Activated effector memory CD4-positive, alpha-beta T cell treated with Interleukin-2 at 50 U/mL for 16 hours (primary cell): ENCODE measurements around the gene FKBP4.
"Not testable (repeated sequence)": the region's sequence is repeated elsewhere in the genome, so short reads cannot be mapped to it uniquely, and the experiment has no call there.

Experiments used
- DNase-seq: peaks from one replicate; pipeline ENCODE4 v3.0.0-alpha.2; 2020

FKBP4 gene

GRCh38 chr12:2794736-2795289, at the start of gene FKBP4:
Gene FKBP4 (plus strand): TSS chr12:2794970. CDS start chr12:2795140, 170 bp downstream.
- peak; percentile 83 for DNase-seq

- no peak for DNase-seq
Observed at GRCh38 chr12:2745655-2746054, 49.1 kb upstream of the FKBP4 start.

- DNase-seq = no peak
Observed at GRCh38 chr12:2749580-2749979, 45.2 kb upstream of the FKBP4 start.

- DNase-seq = no peak
Observed at GRCh38 chr12:2750185-2750584, 44.6 kb upstream of the FKBP4 start.

GRCh38 chr12:2751230-2751629, 43.5 kb upstream of the FKBP4 start:
- no peak for DNase-seq

GRCh38 chr12:2751686-2752085, 43.1 kb upstream of the FKBP4 start:
- DNase-seq = no peak

GRCh38 chr12:2752676-2753371, 41.9 kb upstream of the FKBP4 start:
- DNase-seq = peak; percentile 48

GRCh38 chr12:2753536-2753935, 41.2 kb upstream of the FKBP4 start:
- DNase-seq = no peak

- DNase-seq = no peak
Observed at GRCh38 chr12:2754208-2754607, 40.6 kb upstream of the FKBP4 start.

- no peak for DNase-seq
Observed at GRCh38 chr12:2756756-2757155, 38.0 kb upstream of the FKBP4 start.

GRCh38 chr12:2759733-2760132, 35.0 kb upstream of the FKBP4 start:
- DNase-seq = no peak

- DNase-seq = no peak
Observed at GRCh38 chr12:2764398-2764797, 30.4 kb upstream of the FKBP4 start.

- no peak for DNase-seq
Observed at GRCh38 chr12:2765052-2765451, 29.7 kb upstream of the FKBP4 start.

GRCh38 chr12:2765608-2766007, 29.2 kb upstream of the FKBP4 start:
- DNase-seq = no peak

- no peak for DNase-seq
Observed at GRCh38 chr12:2768224-2768961, 26.4 kb upstream of the FKBP4 start.

- no peak for DNase-seq
Observed at GRCh38 chr12:2769866-2770533, 24.8 kb upstream of the FKBP4 start.

GRCh38 chr12:2770544-2770943, 24.2 kb upstream of the FKBP4 start:
- not testable (repeated sequence) for DNase-seq

GRCh38 chr12:2772370-2772769, 22.4 kb upstream of the FKBP4 start:
- DNase-seq = no peak

- no peak for DNase-seq
Observed at GRCh38 chr12:2773199-2773875, 21.4 kb upstream of the FKBP4 start.

GRCh38 chr12:2775431-2775830, 19.3 kb upstream of the FKBP4 start:
- DNase-seq = no peak

- no peak for DNase-seq
Observed at GRCh38 chr12:2776129-2776806, 18.5 kb upstream of the FKBP4 start.

- no peak for DNase-seq
Observed at GRCh38 chr12:2779281-2779680, 15.5 kb upstream of the FKBP4 start.
